H1 (cell line): ENCODE results near the gene ABCD1. TPM values are rescaled to one million over a fixed set of nuclear protein-coding genes. Genes with fewer than 3 reads are reported as not detected.

Experiments used
- CTCF ChIA-PET: fragments of 300-600 bp; sonication (Branson Sonifier 250); formaldehyde crosslinking; loops from one replicate; lab custom pipeline; 2021; ENCODE audit not compliant: partially characterized antibody; lab: Charles Lee
- POLR2A ChIA-PET: fragments of 300-600 bp; sonication (Branson Sonifier 250); formaldehyde crosslinking; loops from one replicate; lab custom pipeline; 2021; ENCODE audit warnings: inconsistent platforms; ENCODE audit not compliant: partially characterized antibody; lab: Charles Lee
- DNase-seq, 2 experiments: peaks; one replicate each; pipeline versions ENCODE4 v3.0.0 to v3.0.0-alpha.2; 2010 to 2022; ENCODE audit warnings: low spot score in 2 of 2, low read depth in 1 of 2, mixed read lengths in 1 of 2
- FAIRE-seq: peaks from 2 replicates; lab custom pipeline; 2011; peaks lifted over from hg19 to GRCh38; lab: Jason Lieb, UNC
- H2AFZ ChIP-seq: 2 replicates; pipeline ENCODE4 v1.8.1; 2012; ENCODE audit warnings: low read length, inconsistent platforms
- H2AK5ac ChIP-seq: 2 replicates; pipeline ENCODE4 v1.6.1; 2013; ENCODE audit warnings: low read depth, low read length
- H2BK120ac ChIP-seq: replicated peaks from 2 replicates; pipeline ENCODE3; 2013; ENCODE audit warnings: low read depth, low read length, inconsistent platforms
- H2BK12ac ChIP-seq: 2 replicates; pipeline ENCODE4 v1.6.1; 2013; ENCODE audit warnings: low read depth, low read length
- H2BK15ac ChIP-seq: 2 replicates; pipeline ENCODE4 v1.6.1; 2013; ENCODE audit warnings: low read length
- H2BK20ac ChIP-seq: 2 replicates; pipeline ENCODE4 v1.6.1; 2013; ENCODE audit warnings: low read length
- H2BK5ac ChIP-seq: 2 replicates; pipeline ENCODE4 v1.6.1; 2013; ENCODE audit warnings: low read depth, low read length
- H3K14ac ChIP-seq: 2 replicates; pipeline ENCODE4 v1.6.1; 2013; ENCODE audit warnings: inconsistent platforms; ENCODE audit not compliant: insufficient read length
- H3K18ac ChIP-seq: 2 replicates; pipeline ENCODE4 v1.6.1; 2013; ENCODE audit warnings: low read length; ENCODE audit errors: extremely low read depth
- H3K23ac ChIP-seq: 2 replicates; pipeline ENCODE4 v1.6.1; 2013; ENCODE audit warnings: inconsistent platforms; ENCODE audit not compliant: insufficient read length
- H3K23me2 ChIP-seq: 2 replicates; pipeline ENCODE4 v1.6.1; 2013; ENCODE audit warnings: low read depth, low read length
- H3K27ac ChIP-seq: 2 replicates; pipeline ENCODE4 v1.6.1; 2011; ENCODE audit warnings: low read depth, low read length, inconsistent platforms
- H3K27me3 ChIP-seq, 4 experiments: replicated peaks in 1 of 4; 1 replicate in 1 of 4; 2 replicates in 3 of 4; pipeline versions ENCODE4 v1.6.1 to v1.8.1; 2011 to 2013; ENCODE audit warnings: low read length in 3 of 4, mild to moderate bottlenecking in 3 of 4, inconsistent platforms in 2 of 4, mixed read lengths in 2 of 4, moderate library complexity in 1 of 4; ENCODE audit not compliant: control insufficient read depth in 3 of 4, insufficient read depth in 3 of 4; ENCODE audit errors: extremely low read depth in 1 of 4
- H3K36me3 ChIP-seq, 4 experiments: 2 replicates each; pipeline versions ENCODE4 v1.6.1 to v1.8.1; 2011 to 2013; ENCODE audit warnings: mild to moderate bottlenecking in 4 of 4, low read length in 3 of 4, moderate library complexity in 2 of 4, control low read depth in 1 of 4, inconsistent platforms in 1 of 4; ENCODE audit not compliant: insufficient read depth in 4 of 4, control insufficient read depth in 2 of 4
- H3K4ac ChIP-seq: replicated peaks from 2 replicates; pipeline ENCODE3; 2013; ENCODE audit warnings: low read length, low read depth, mixed read lengths, inconsistent platforms; ENCODE audit not compliant: insufficient read length
- H3K4me1 ChIP-seq, 4 experiments: replicated peaks in 1 of 4; 1 replicate in 1 of 4; 2 replicates in 3 of 4; pipeline versions ENCODE4 v1.6.1 to v1.8.1; 2011 to 2013; ENCODE audit warnings: low read length in 3 of 4, inconsistent platforms in 2 of 4, mixed read lengths in 1 of 4; ENCODE audit not compliant: insufficient read depth in 4 of 4, control insufficient read depth in 3 of 4
- H3K4me2 ChIP-seq, 2 experiments: 2 replicates each; pipeline versions ENCODE4 v1.6.1 to v1.8.1; 2011 to 2013; ENCODE audit warnings: low read depth in 2 of 2, low read length in 2 of 2, control low read depth in 1 of 2, inconsistent platforms in 1 of 2, mild to moderate bottlenecking in 1 of 2; ENCODE audit not compliant: insufficient read depth in 1 of 2
- H3K4me3 ChIP-seq, 4 experiments: fragments of 200-600, 300-600 bp in 1 of 4; sonication (generic), shearing (Covaris generic), sonication (Bioruptor Twin) in 1 of 4; 2 replicates each; pipeline versions ENCODE4 v1.5.1 to v1.8.1; 2011 to 2016; ENCODE audit warnings: low read length in 4 of 4, low read depth in 3 of 4, control low read depth in 2 of 4, inconsistent platforms in 2 of 4, mild to moderate bottlenecking in 2 of 4, mixed read lengths in 1 of 4, moderate library complexity in 1 of 4; ENCODE audit not compliant: insufficient read depth in 2 of 4; ENCODE audit errors: extremely low read depth in 1 of 4
- H3K56ac ChIP-seq: replicated peaks from 2 replicates; pipeline ENCODE3; 2013; ENCODE audit warnings: low read depth, mild to moderate bottlenecking, mixed read lengths, low read length, inconsistent platforms; ENCODE audit not compliant: insufficient read length
- H3K79me1 ChIP-seq: 2 replicates; pipeline ENCODE4 v1.6.1; 2013; ENCODE audit warnings: low read depth, low read length, control low read depth
- H3K79me2 ChIP-seq, 2 experiments: 2 replicates each; pipeline versions ENCODE4 v1.6.1 to v1.8.1; 2012 to 2013; ENCODE audit warnings: low read length in 2 of 2, mild to moderate bottlenecking in 2 of 2, inconsistent platforms in 1 of 2; ENCODE audit not compliant: insufficient read depth in 2 of 2, control insufficient read depth in 1 of 2
- H3K9ac ChIP-seq, 4 experiments: replicated peaks in 1 of 4; 1 replicate in 1 of 4; 2 replicates in 3 of 4; pipeline versions ENCODE4 v1.6.1 to v1.8.1; 2011 to 2013; ENCODE audit warnings: low read depth in 3 of 4, low read length in 3 of 4, control low read depth in 2 of 4, mild to moderate bottlenecking in 2 of 4, moderate library complexity in 2 of 4, inconsistent platforms in 1 of 4; ENCODE audit errors: extremely low read depth in 1 of 4
- H3K9me3 ChIP-seq, 2 experiments: 2 replicates each; pipeline versions ENCODE4 v1.6.1 to v1.8.1; 2012 to 2013; ENCODE audit warnings: mild to moderate bottlenecking in 2 of 2, moderate library complexity in 2 of 2, control low read depth in 1 of 2, inconsistent platforms in 1 of 2, low read depth in 1 of 2, low read length in 1 of 2, mixed read lengths in 1 of 2; ENCODE audit not compliant: insufficient read depth in 2 of 2
- H4K20me1 ChIP-seq, 2 experiments: replicated peaks in 1 of 2; 2 replicates each; pipeline versions ENCODE3 to v1.8.1; 2011 to 2013; ENCODE audit warnings: inconsistent platforms in 2 of 2, low read length in 2 of 2, mild to moderate bottlenecking in 1 of 2; ENCODE audit not compliant: insufficient read depth in 2 of 2, control insufficient read depth in 1 of 2
- H4K5ac ChIP-seq: 2 replicates; pipeline ENCODE4 v1.6.1; 2013; ENCODE audit warnings: low read length, low read depth, mixed read lengths, inconsistent platforms; ENCODE audit not compliant: insufficient read length
- H4K8ac ChIP-seq: 2 replicates; pipeline ENCODE4 v1.8.0; 2013; ENCODE audit warnings: mild to moderate bottlenecking, moderate library complexity, low read length, inconsistent platforms; ENCODE audit not compliant: insufficient read depth; ENCODE audit errors: extremely low read depth
- H4K91ac ChIP-seq: replicated peaks from 2 replicates; pipeline ENCODE3; 2013; ENCODE audit warnings: low read length, mixed read lengths, inconsistent platforms; ENCODE audit not compliant: insufficient read length
- ASH2L ChIP-seq: fragments of 200-600, 300-600 bp; sonication (generic); IDR thresholded peaks from one replicate; pipeline ENCODE4 v1.7.1; 2017; ENCODE audit warnings: low read length
- ATF2 ChIP-seq: IDR thresholded peaks from 2 replicates; pipeline ENCODE4 v1.6.1; 2012; ENCODE audit warnings: low read length, inconsistent platforms
- CHD1 ChIP-seq: IDR thresholded peaks from 2 replicates; pipeline ENCODE4 v1.6.1; 2012; ENCODE audit warnings: low read depth, low read length, improper control_type of control experiment
- EP300 ChIP-seq, 2 experiments: IDR thresholded peaks; 1 replicate in 1 of 2; 2 replicates in 1 of 2; pipeline ENCODE4 v1.6.1; 2011 to 2012; ENCODE audit warnings: low read depth in 2 of 2, low read length in 2 of 2, mild to moderate bottlenecking in 2 of 2, borderline replicate concordance in 1 of 2, inconsistent platforms in 1 of 2, moderate library complexity in 1 of 2
- PHF8 ChIP-seq: fragments of 200-600 bp; sonication (generic); conservative IDR thresholded peaks from 2 replicates; pipeline ENCODE4 v1.7.1; 2012; ENCODE audit warnings: low read depth, mild to moderate bottlenecking, inconsistent platforms, low read length, moderate library complexity
- POLR2A ChIP-seq, 2 experiments: IDR thresholded peaks; 1 replicate in 1 of 2; 2 replicates in 1 of 2; pipeline ENCODE4 v1.6.1; 2011; ENCODE audit warnings: low read depth in 2 of 2, low read length in 2 of 2, mild to moderate bottlenecking in 2 of 2; ENCODE audit errors: control extremely low read depth in 1 of 2
- POU5F1 ChIP-seq: IDR thresholded peaks from 2 replicates; pipeline ENCODE4 v1.6.1; 2011; ENCODE audit warnings: low read depth, mild to moderate bottlenecking, low read length, moderate library complexity
- RAD21 ChIP-seq, 2 experiments: IDR thresholded peaks in 1 of 2; conservative IDR thresholded peaks in 1 of 2; 2 replicates each; pipeline ENCODE4 v1.6.1; 2011; ENCODE audit warnings: low read depth in 2 of 2, low read length in 2 of 2, improper control_type of control experiment in 1 of 2, inconsistent platforms in 1 of 2, mild to moderate bottlenecking in 1 of 2, moderate library complexity in 1 of 2
- RBBP5 ChIP-seq: IDR thresholded peaks from 2 replicates; pipeline ENCODE4 v1.7.1; 2012; ENCODE audit warnings: low read depth, mild to moderate bottlenecking, inconsistent platforms, low read length, moderate library complexity, borderline replicate concordance
- SIN3A ChIP-seq, 2 experiments: IDR thresholded peaks in 1 of 2; conservative IDR thresholded peaks in 1 of 2; 2 replicates each; pipeline ENCODE4 v1.6.1; 2011 to 2012; ENCODE audit warnings: low read length in 2 of 2, improper control_type of control experiment in 1 of 2, low read depth in 1 of 2, mild to moderate bottlenecking in 1 of 2
- SIX5 ChIP-seq: IDR thresholded peaks from 2 replicates; pipeline ENCODE4 v1.6.1; 2011; ENCODE audit warnings: mild to moderate bottlenecking, low read depth, low read length
- SP2 ChIP-seq: IDR thresholded peaks from 2 replicates; pipeline ENCODE4 v1.6.1; 2012; ENCODE audit warnings: mild to moderate bottlenecking, low read length, inconsistent platforms
- SUZ12 ChIP-seq: fragments of 200-600 bp; sonication (generic); IDR thresholded peaks from 2 replicates; pipeline ENCODE4 v1.6.1; 2012; ENCODE audit warnings: mild to moderate bottlenecking, inconsistent platforms, low read length, moderate library complexity, mixed read lengths
- WGBS, 2 experiments: shearing (Covaris generic) in 1 of 2; methylation state at CpG; one replicate each; pipeline versions ENCODE4 v1.1.6 to v1.1.7; 2013 to 2015; ENCODE audit warnings: low lambda C conversion rate in 2 of 2, mixed read lengths in 2 of 2, inconsistent platforms in 1 of 2, low coverage in 1 of 2, missing lambda C conversion rate in 1 of 2; ENCODE audit not compliant: insufficient replicate concordance in 2 of 2, insufficient coverage in 1 of 2, insufficient read length in 1 of 2; ENCODE audit errors: extremely low coverage in 1 of 2, missing lambda C conversion rate in 1 of 2; 5-methylcytosine and 5-hydroxymethylcytosine counted together
- polyA plus RNA-seq, 7 experiments: library from polyadenylated mRNA; depleted of rRNA in 3 of 7; stranded (reverse) in 5 of 7; unstranded in 2 of 7; fragments of >200 nt in 5 of 7; fragments of 200-250 nt in 2 of 7; gene quantifications; 1 replicate in 5 of 7; 2 replicates in 1 of 7; 4 replicates in 1 of 7; pipeline versions ENCODE4 v1.2.1 to v1.2.3, GENCODE V29; 2011 to 2013; ENCODE audit warnings: missing spikeins in 2 of 7, mixed read lengths in 2 of 7
- total RNA-seq: library from RNA; stranded (reverse); fragmentation: NEBNext Ultra II Directional; extraction: Animal tissue kit (Norgen Biotek cat#: 25700); gene quantifications from 2 replicates; pipeline ENCODE4 v1.2.1, GENCODE V29; 2021

The ABCD1 gene
- total and polyA plus RNA-seq, 2 of the 8 experiments (the other 6 are each of a cell fraction or from before 2014, with no cell fraction given) = 3.1 to 6.6 TPM

DNA sequence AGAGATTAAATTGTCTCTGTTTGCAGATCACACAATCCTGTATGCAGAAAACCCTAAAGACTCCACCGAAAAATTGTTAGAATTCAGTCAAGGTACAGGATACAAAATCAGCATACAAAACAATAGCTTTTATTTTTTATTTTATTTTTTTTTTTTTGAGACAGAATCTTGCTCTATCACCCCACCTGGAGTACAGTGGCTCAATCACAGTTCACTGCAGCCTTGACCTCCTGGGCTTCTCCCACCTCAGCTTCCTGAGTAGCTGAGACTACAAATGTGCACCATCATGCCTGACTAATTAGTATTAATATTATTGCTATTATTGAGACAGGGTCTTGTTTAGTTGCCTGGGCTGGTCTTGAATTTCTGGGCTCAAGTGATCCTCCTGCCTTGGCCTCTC is 30.5 kb downstream of the ABCD1 start:
- no peaks in the 10 kb centered on the region for H3K79me1 ChIP-seq
- no peaks in the 10 kb centered on the region for H3K9me3 ChIP-seq
- no peak overlapping the region for H2AK5ac ChIP-seq
- H3K27me3 ChIP-seq = no peaks in the 10 kb centered on the region
- no peak overlapping the region for H3K56ac ChIP-seq
- 88% methylated on average over 1 of the region's 1 CpG; no CpG with 5 or more reads in 1 of the 2 experiments for WGBS, 2 experiments
- no peak overlapping the region for H4K5ac ChIP-seq
- FAIRE-seq (no peak), DNase-seq (no peak)
- no peak overlapping the region for H2AFZ ChIP-seq
- H3K23ac ChIP-seq = no peak overlapping the region
- no peaks in the 10 kb centered on the region for H3K79me2 ChIP-seq
- H4K20me1 ChIP-seq = no peaks in the 10 kb centered on the region
- no peak overlapping the region for H3K27ac ChIP-seq
- H3K9ac ChIP-seq = no peak overlapping the region
- H3K4me2 ChIP-seq = no peak overlapping the region
- no peak overlapping the region for H3K4me3 ChIP-seq
- H2BK15ac ChIP-seq = no peak overlapping the region
- no peaks in the 10 kb centered on the region; a peak in 1 of 7 replicates for H3K4me1 ChIP-seq
- no peak overlapping the region for H4K8ac ChIP-seq
- H3K14ac ChIP-seq = no peak overlapping the region
- no peaks in the 10 kb centered on the region for H3K36me3 ChIP-seq
- no peak overlapping the region for H2BK5ac ChIP-seq
- H3K4ac ChIP-seq = no peak overlapping the region
- H2BK120ac ChIP-seq = no peak overlapping the region
- H2BK12ac ChIP-seq = no peak overlapping the region
- H3K18ac ChIP-seq = no peak overlapping the region
- ChIA-PET CTCF (interaction anchor here (0.6 to 1.9 kb wide), 7 partner anchors 9 to 190 kb away, joined by 3 to 4 read pairs (median 3); partner anchors contain the start of genes ARHGAP4, L1CAM and PLXNB3), POLR2A (no interaction called here)
- no peak overlapping the region for H4K91ac ChIP-seq
- no peaks in the 10 kb centered on the region for H3K23me2 ChIP-seq
- H2BK20ac ChIP-seq = no peak overlapping the region
- TF ChIP-seq RAD21 (IDR thresholded peaks at IDR 0.05 in 1 of 2, conservative IDR thresholded peaks at IDR 0.05 in 1 of 2; ENCODE audit: low read depth in 2 of 2, low read length in 2 of 2) (no peak), ATF2 (no peak), SP2 (no peak), POU5F1 (no peak), CHD1 (no peak), PHF8 (no peak), SUZ12 (no peak), EP300 (IDR thresholded peaks at IDR 0.05; ENCODE audit: borderline replicate concordance in 1 of 2, low read depth in 2 of 2, low read length in 2 of 2) (no peak), POLR2A (IDR thresholded peaks at IDR 0.05; ENCODE audit: control extremely low read depth in 1 of 2, low read depth in 2 of 2, low read length in 2 of 2) (no peak), ASH2L (no peak), SIN3A (conservative IDR thresholded peaks at IDR 0.05 in 1 of 2, IDR thresholded peaks at IDR 0.05 in 1 of 2; ENCODE audit: low read depth in 1 of 2, low read length in 2 of 2) (no peak), SIX5 (no peak), RBBP5 (no peak)
